GM21786 (cell line): Measurements from ENCODE around the gene MAZ.
"Not testable (repeated sequence)": the region's sequence is repeated elsewhere in the genome, so short reads cannot be mapped to it uniquely, and the experiment has no call there.

ENCODE experiments used
- ATAC-seq: cut with Tn5 transposase; IDR thresholded peaks from one replicate; pipeline ENCODE4 v1.9.1; 2021; ENCODE audit not compliant: unreplicated experiment

The MAZ gene

DNA sequence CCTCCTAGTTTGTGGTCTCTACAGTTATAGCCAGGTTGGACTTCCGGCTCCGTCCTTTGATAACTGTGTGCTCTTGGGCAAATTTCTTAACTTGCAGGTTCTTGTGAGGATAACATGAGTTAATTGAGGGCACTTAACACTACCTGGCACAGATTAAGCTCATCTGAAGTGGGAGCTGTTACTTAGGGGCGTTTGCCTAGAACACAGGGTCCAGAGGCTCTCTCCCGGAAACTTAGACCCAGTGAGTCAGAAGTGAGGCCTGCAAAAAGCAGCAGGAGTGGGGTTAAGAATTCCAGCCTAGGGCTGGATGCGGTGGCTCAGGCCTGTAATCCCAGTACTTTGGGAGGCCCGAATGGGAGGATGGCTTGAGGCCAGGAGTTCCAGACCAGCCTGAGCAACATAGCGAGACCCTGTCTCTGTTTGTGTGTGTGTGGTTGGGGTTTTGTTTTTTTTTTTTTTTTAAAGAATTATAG is 15.3 kb downstream of the MAZ start:
- ATAC-seq: no peak

DNA sequence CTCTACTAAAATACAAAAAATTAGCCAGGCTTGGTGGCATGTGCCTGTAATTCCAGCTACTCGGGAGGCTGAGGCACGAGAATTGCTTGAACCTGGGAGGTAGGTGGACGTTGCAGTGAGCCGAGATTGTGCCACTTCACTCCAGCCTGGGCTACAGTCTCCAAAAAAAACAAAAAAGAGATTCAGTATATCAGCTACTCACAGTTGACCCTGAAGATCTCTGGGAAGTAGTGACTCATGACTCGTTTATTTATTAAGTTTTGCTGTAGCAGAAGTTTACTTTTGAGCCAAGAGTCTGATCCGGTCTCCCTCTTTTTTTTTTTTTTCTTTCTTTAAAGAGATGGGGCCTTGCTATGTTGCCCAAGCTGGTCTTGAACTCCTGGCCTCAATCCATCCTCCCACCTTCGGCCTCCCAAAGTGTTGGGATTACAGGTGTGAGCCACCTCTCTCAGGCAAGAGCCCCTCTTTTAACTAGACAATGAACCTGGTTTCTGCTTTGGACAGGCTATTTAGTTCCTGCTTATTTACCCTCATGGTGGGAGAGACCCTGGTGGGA is 18.3 kb downstream of the MAZ start:
- no peak for ATAC-seq

DNA sequence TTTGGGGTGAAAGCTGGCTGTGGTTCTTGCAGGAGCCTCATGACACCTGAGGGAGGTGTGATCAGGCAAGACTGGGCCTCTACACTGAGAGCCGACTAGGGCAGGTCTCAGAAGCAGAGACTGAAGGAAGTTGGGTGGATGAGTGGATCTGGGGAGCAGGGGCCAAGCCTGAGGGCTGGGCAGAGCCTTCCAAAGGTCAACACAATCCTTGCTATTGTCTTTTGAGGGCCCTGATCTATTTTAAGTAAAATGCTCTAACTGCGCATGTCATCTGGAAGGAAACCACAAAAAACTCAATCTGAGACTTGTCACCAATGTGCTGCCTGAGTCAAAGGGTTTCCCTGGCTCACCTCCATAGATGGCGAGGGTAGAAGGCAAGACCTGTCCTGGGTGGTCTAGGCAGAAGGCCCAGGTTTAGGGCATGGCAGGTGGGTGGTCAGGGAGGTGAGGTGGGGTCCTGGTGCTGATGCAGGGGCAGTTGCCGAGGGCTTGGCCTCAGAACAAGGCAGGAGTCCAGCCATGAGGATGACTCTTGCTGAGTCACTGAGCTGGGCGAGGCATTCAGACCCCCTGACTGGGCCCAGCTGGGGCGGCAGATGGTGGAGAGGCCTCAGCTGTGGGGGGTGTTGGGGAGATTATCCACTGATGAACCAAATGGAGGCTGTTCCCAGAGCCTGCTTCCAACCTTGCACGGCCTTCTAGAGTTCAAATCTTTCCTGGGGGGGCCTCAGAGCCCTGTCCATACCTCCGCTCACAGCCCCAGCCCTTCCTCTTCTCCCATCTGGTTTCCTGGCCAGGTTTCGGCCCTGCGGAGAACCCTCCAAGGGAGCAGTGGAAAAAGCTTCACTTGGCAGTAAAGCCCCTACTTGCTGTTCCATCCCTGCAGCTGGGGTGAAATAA is 19.1 kb downstream of the MAZ start:
- ATAC-seq: no peak

DNA sequence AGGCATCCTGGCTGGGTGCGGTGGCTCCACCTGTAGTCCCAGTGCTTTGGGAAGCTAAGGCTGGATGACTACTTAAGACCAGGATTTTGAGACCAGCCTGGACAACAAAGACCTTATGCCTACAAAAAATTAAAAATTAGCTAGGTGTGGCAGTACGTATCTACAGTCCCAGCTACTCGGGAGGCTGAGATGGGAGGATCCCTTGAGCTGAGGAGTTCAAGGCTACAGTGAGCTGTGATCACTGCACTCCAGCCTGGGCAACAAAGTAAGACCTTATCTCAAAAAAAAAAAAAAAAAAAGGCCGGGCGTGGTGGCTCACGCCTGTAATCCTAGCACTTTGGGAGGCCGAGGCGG is 20.0 kb downstream of the MAZ start:
- no peak for ATAC-seq

GRCh38 chr16:29830774-29831173 is 24.4 kb downstream of the MAZ start:
- no peak for ATAC-seq

GRCh38 chr16:29831490-29831889 is 25.2 kb downstream of the MAZ start:
- ATAC-seq: no peak

- not testable (repeated sequence) for ATAC-seq
Measured at GRCh38 chr16:29833219-29833618, 26.9 kb downstream of the MAZ start.

DNA sequence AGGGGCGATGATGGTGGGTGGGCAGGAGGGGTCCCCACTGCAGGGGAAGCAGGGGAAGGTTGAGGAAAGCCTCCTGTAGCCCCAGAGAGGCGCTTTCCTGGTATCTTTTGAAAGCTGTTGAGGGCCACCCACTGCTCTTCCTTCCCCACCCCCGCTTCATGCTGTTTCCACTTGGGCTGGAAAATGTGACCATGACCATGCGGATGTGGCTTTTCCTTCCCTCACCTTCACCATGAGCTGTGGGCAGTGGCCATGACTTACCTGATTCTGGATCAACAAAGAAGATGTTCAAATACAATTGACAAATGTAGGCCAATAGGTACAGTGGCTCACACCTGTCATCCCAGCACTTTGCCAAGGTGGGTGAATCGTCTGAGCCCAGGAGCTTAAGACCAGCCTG is 27.8 kb downstream of the MAZ start:
- ATAC-seq: no peak

DNA sequence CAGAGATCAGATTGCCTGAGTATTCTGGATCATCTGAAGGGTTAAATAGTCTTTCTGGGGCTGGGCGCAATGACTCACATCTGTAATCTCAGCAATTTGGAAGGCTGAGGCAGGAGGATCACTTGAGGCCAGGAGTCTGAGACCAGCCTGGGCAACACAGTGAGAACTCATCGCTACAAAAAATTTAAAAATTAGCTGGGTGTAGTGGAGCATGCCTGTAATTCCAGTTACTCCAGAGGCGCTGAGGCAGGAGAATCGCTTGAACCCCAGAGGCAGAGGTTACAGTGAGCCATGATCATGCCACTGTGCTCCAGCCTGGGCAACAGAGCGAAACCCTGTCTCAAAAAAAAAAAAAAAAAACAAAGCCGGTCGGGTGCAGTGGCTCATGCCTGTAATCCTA is 29.6 kb downstream of the MAZ start:
- no peak for ATAC-seq

- ATAC-seq: no peak
Measured at GRCh38 chr16:29836623-29837022, 30.3 kb downstream of the MAZ start.

- no peak for ATAC-seq
Measured at GRCh38 chr16:29837841-29838240, 31.5 kb downstream of the MAZ start.

DNA sequence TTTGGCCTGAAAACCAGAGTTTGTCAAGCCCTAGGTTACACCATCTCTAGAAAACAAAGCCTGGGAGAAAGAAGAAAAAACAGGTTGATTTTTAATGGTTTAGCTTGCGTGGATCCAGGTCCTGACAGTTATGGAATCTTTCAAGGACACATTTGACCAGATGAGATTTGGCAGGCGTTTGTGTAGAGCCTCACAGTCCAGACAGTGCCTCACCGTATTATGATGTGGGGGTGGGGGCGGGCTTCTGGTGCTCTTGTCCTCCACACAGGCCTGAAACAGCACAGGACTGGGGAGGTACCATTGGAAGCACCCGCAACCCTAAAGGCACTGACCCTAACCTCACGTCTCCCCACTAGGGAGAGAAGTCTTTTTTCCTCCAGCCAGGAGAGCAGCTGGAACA is 33.5 kb downstream of the MAZ start:
- no peak for ATAC-seq

DNA sequence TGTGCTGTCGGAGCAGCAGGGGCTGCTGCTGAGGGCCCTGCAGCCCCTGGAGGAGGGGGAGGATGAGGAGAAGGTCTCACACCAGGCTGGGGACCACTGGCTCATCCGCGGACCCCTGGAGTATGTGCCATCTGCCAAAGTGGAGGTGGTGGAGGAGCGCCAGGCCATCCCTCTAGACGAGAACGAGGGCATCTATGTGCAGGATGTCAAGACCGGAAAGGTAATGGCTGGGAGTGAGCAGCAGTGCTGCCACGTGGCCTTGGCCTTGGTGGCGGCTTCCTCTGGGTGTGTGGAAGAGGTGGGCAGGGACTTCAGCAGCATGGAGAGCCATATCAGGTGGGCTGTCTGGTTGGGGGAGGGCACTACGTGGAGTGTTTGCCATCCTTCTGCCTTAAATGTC is 33.9 kb downstream of the MAZ start:
- ATAC-seq: no peak

DNA sequence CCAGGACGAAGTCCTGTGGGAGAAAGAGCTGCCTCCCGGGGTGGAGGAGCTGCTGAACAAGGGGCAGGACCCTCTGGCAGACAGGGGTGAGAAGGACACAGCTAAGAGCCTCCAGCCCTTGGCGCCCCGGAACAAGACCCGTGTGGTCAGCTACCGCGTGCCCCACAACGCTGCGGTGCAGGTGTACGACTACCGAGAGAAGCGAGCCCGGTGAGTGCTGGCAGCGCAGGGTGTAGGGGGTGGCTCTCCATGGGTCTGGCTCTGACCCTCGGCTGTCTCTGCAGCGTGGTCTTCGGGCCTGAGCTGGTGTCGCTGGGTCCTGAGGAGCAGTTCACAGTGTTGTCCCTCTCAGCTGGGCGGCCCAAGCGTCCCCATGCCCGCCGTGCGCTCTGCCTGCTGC is 35.3 kb downstream of the MAZ start:
- ATAC-seq: no peak

DNA sequence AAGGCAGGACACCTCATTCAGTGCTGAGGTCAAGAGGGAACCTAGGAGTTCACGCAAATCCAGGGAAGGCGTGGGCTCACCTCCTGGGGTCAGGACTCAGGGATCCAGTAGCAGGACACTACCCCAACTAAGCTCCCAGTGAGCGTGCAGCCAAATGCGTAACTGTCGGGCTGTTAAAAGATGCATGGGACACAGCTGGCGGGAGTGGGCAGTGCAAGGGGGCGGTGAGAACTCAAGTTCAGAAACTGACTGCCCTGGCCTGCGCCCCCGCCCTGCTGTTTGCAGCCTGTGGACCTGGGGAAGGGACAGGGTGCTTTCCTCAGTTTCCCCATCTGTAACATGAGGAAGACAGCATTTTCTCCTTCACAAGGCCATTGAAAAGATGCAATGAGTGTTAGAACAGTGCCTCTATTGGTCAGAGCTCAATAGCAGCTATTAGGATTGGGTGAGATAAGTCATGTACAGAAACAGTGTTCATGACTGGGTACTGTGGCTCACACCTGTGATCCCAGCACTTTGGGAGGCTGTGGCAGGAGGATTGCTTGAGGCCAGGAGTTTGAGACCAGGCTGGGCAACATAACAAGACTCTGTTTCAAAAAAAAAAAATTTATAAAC is 36.5 kb downstream of the MAZ start:
- no peak for ATAC-seq

- ATAC-seq: no peak
Measured at GRCh38 chr16:29843931-29844330, 37.6 kb downstream of the MAZ start.

GRCh38 chr16:29844575-29845331 is 38.4 kb downstream of the MAZ start:
- ATAC-seq: no peak

- no peak for ATAC-seq
Measured at GRCh38 chr16:29845656-29846055, 39.3 kb downstream of the MAZ start.

DNA sequence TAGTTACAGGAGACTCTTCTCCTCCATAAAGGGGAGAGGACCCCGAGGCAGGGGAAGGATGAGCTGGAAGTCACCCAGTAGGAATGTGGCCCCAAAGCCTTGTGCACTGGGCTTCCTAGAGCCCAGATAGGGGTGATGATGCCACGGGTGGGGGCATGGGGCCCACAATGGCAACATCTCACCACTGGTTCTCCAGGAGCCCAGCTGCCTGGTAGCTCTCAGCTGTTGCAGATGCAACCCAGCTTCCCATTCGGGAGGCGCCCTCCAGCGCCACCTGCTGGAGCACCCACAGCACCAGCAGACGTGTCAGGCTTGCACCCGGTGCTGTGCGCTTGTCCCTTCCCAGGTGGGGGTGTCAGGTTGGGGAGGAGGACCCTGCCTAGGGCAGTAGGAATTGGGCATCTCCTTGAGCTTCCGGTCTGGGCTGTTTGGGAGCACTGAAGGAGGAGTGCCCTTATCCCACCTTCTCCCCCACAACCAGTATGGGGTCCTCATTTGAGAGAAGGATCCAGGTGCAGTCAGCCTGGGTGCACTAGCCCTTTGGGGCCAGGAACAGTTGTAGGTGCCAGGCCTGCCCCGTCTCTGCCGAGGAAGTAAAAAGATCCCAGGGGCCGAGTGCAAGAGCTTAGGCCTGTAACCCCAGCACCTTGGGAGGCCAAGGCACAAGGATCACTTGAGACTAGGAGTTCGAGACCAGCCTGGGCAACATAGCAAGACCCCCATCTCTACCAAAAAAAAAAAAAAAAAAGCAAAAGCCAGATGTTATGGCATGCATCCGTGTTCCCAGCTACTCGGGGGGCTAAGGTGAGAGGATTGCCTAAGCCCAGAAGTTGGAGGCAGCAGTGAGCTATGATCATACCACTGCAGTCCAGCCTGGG is 42.3 kb downstream of the MAZ start:
- no peak for ATAC-seq

- ATAC-seq: no peak
Measured at GRCh38 chr16:29849505-29849904, 43.2 kb downstream of the MAZ start.

DNA sequence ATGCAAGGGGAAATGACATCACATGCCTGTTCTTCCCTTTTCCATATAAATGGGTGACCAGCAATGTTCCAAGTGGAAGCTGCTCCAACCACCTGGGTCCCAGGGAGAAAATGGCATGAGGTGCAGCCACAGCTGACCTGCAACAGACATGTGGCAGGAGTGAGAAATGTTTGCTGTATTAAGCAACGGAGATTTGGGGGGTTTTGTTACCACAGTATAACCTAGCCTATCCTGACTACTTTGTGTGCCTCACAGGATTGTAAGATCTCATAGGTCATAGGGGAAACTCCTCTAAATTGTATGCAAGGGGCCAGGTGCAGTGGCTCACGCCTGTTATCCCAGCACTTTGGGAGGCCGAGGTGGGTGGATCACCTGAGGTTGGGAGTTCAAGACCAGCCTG is 44.7 kb downstream of the MAZ start:
- ATAC-seq: no peak
